HG03159 (cell line): Measurements from ENCODE around the gene TIMP3.
"Not testable (repeated sequence)": the region's sequence is repeated elsewhere in the genome, so short reads cannot be mapped to it uniquely, and the experiment has no call there.

Experiments used
- ATAC-seq: cut with Tn5 transposase; IDR thresholded peaks from one replicate; pipeline ENCODE4 v1.9.1; 2021; ENCODE audit warnings: mild to moderate bottlenecking, moderate library complexity; ENCODE audit not compliant: unreplicated experiment

The TIMP3 gene

GRCh38 chr22:32850591-32851517 lies 49.3 kb downstream of the TIMP3 start:
- ATAC-seq = no peak

- no peak for ATAC-seq
These were observed 51.1 kb downstream of the TIMP3 start for GRCh38 chr22:32852395-32853251.

- ATAC-seq = no peak
These were observed 52.2 kb downstream of the TIMP3 start for GRCh38 chr22:32853662-32854061.

- ATAC-seq = no peak
These were observed 52.9 kb downstream of the TIMP3 start for GRCh38 chr22:32854351-32854804.

- ATAC-seq = no peak
These were observed 53.7 kb downstream of the TIMP3 start for GRCh38 chr22:32855045-32855756.

GRCh38 chr22:32858121-32858703 lies 56.7 kb downstream of the TIMP3 start:
- no peak for ATAC-seq

GRCh38 chr22:32858957-32859356 lies 57.5 kb downstream of the TIMP3 start:
- no peak for ATAC-seq

GRCh38 chr22:32859743-32860142 lies 58.2 kb downstream of the TIMP3 start:
- no peak for ATAC-seq

- no peak for ATAC-seq
These were observed 59.8 kb downstream of the TIMP3 start for GRCh38 chr22:32861330-32861729.

- ATAC-seq = no peak
These were observed 60.6 kb downstream of the TIMP3 start for GRCh38 chr22:32862083-32862482.

GRCh38 chr22:32862936-32863661 lies 61.6 kb downstream of the TIMP3 start:
- no peak for ATAC-seq

- no peak for ATAC-seq
These were observed 62.5 kb downstream of the TIMP3 start for GRCh38 chr22:32864041-32864440.

- no peak for ATAC-seq
These were observed 63.1 kb downstream of the TIMP3 start for GRCh38 chr22:32864596-32864995.

GRCh38 chr22:32866953-32867352 lies 65.4 kb downstream of the TIMP3 start:
- no peak for ATAC-seq

GRCh38 chr22:32868946-32869345 lies 67.4 kb downstream of the TIMP3 start:
- no peak for ATAC-seq

- no peak for ATAC-seq
These were observed 69.0 kb downstream of the TIMP3 start for GRCh38 chr22:32870474-32870873.

- ATAC-seq = not testable (repeated sequence)
These were observed 72.1 kb downstream of the TIMP3 start for GRCh38 chr22:32873604-32874003.

GRCh38 chr22:32874385-32874784 lies 72.9 kb downstream of the TIMP3 start:
- ATAC-seq = no peak

- no peak for ATAC-seq
These were observed 73.5 kb downstream of the TIMP3 start for GRCh38 chr22:32874976-32875375.

GRCh38 chr22:32876516-32876915 lies 75.0 kb downstream of the TIMP3 start:
- ATAC-seq = no peak
